ENCODE results near the gene CXCL16. TPM values are rescaled to one million over a fixed set of nuclear protein-coding genes. Genes with fewer than 3 reads are reported as not detected.

Gene CXCL16
- total and polyA plus RNA-seq, 8 donors, result 14.2 to 147 (median 16.9) TPM

- ATAC-seq (no peak), DNase-seq (no peak)
- TF ChIP-seq CTCF (IDR thresholded peaks at IDR 0.05), result no peak
- no peak overlapping the region for H3K27ac ChIP-seq
- H3K9me3 ChIP-seq, result no peaks in the 10 kb centered on the region
- H3K4me3 ChIP-seq, result peak overlapping the region in 1 of 2 donors; percentile 89
- peaks cover 7 to 48% of the 10 kb centered on the region in 2 donors for H3K4me1 ChIP-seq
- intact Hi-C loops (cut with DNase I), result no loop called here
- H3K36me3 ChIP-seq, result peaks cover 0 to 6% of the 10 kb centered on the region in 2 donors
- peaks cover 0 to 39% of the 10 kb centered on the region in 2 donors for H3K27me3 ChIP-seq
Observed at GRCh38 chr17:4740584-4740983, 856 bp upstream of the CXCL16 start.

- DNase-seq, result no peak
- H3K4me1 ChIP-seq, result peaks cover 7 to 51% of the 10 kb centered on the region in 2 donors
- H3K27me3 ChIP-seq, result peaks cover 0 to 33% of the 10 kb centered on the region in 2 donors
- ATAC-seq, result no peak
- intact Hi-C loops (cut with DNase I), result no loop called here
- H3K36me3 ChIP-seq, result peaks cover 0 to 12% of the 10 kb centered on the region in 2 donors
- H3K27ac ChIP-seq, result peak overlapping the region in 1 of 2 donors; percentile 88
- H3K4me3 ChIP-seq, result peak overlapping the region; percentile 79 to 89
- no peak for TF ChIP-seq CTCF (IDR thresholded peaks at IDR 0.05)
- no peaks in the 10 kb centered on the region for H3K9me3 ChIP-seq
Observed at GRCh38 chr17:4740025-4740351, 260 bp upstream of the CXCL16 start.

- intact Hi-C loops (cut with DNase I), result no loop called here
- ATAC-seq (peak; percentile 61), DNase-seq (no peak)
- H3K36me3 ChIP-seq, result peaks cover 0 to 28% of the 10 kb centered on the region in 2 donors
- no peaks in the 10 kb centered on the region for H3K9me3 ChIP-seq
- H3K4me3 ChIP-seq, result peak overlapping the region; percentile 79 to 89
- peak overlapping the region; percentile 78 to 88 for H3K27ac ChIP-seq
- H3K4me1 ChIP-seq, result peaks cover 7 to 62% of the 10 kb centered on the region in 2 donors
- peaks cover 0 to 17% of the 10 kb centered on the region in 2 donors for H3K27me3 ChIP-seq
- TF ChIP-seq CTCF (IDR thresholded peaks at IDR 0.05), result no peak
Observed at GRCh38 chr17:4738136-4739121, 1.3 kb downstream of the CXCL16 start.

GRCh38 chr17:4735876-4736651 is 3.7 kb downstream of the CXCL16 start:
- peak in 1 of 4 donors; percentile 68 for DNase-seq
- ATAC-seq, result peak; percentile 1
- H3K4me1 ChIP-seq, result peaks cover 15 to 79% of the 10 kb centered on the region in 2 donors
- H3K27ac ChIP-seq, result peak overlapping the region; percentile 56 to 92
- intact Hi-C loops (cut with DNase I), result no loop called here
- H3K27me3 ChIP-seq, result peaks cover 0 to 14% of the 10 kb centered on the region in 2 donors
- H3K4me3 ChIP-seq, result peak overlapping the region in 1 of 2 donors; percentile 1
- no peaks in the 10 kb centered on the region for H3K9me3 ChIP-seq
- TF ChIP-seq CTCF (IDR thresholded peaks at IDR 0.05), result no peak
- H3K36me3 ChIP-seq, result peaks cover 0 to 38% of the 10 kb centered on the region in 2 donors

Measured in left lung (tissue), 10 donors.